ENCODE results near the gene ZFP36L2. TPM values are rescaled to one million over a fixed set of nuclear protein-coding genes. Genes with fewer than 3 reads are reported as not detected.
A peak's percentile ranks its signal among the peaks of the same experiment; 100 is the strongest.

The ZFP36L2 gene
- total and polyA plus RNA-seq, 2 experiments from 2014 or later = 37.9 to 38.4 TPM

DNA sequence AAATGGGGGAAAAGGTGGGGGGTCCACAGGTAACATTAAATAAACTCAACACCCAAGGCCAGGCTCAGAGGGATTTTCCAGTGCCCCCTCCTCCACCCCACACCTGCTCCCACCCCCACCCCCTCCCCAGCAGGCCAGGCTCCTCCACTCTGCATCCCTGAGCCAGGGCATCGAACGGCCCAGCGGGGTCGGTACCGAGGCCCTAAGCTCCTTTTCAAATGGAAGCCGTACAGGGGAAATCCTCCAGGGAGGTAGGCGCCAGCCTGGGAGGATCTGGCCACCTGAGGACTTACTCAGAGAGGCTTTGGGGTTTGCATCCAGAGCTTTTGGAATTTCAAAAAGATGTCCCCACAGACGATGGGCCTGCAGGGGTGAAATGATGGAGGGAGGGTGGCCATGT, 46.5 kb downstream of the ZFP36L2 start:
- Histone ChIP-seq H4K20me1 (replicated peaks; ENCODE audit: insufficient read depth) (no peaks in the 10 kb centered on the region), H3F3A (replicated peaks; ENCODE audit: low read depth) (peaks cover 9% of the 10 kb centered on the region; the same call in 1 of the 2 replicates), H3K4me1 (ENCODE audit: insufficient read depth) (peaks cover 31% of the 10 kb centered on the region), H3K4me3 (no peak overlapping the region), H3K36me3 (ENCODE audit: insufficient read depth) (0 out of 2 replicates have a peak, but pooled peaks cover 3% of the 10 kb centered on the region), H3K27ac (ENCODE audit: low read depth) (peak overlapping the region; percentile 93), H2AFZ (peak overlapping the region; percentile 63; the same call in 1 of the 2 replicates), H3K79me2 (replicated peaks; ENCODE audit: insufficient read depth) (no peaks in the 10 kb centered on the region), H3K9me2 (ENCODE audit: insufficient read depth) (0 out of 2 replicates have a peak, but pooled peaks cover 5% of the 10 kb centered on the region), H3K4me2 (peak overlapping the region; percentile 63; the same call in 1 of the 2 replicates), H3K27me3 (ENCODE audit: insufficient read depth) (no peaks in the 10 kb centered on the region)
- TF ChIP-seq, protein P1, sequence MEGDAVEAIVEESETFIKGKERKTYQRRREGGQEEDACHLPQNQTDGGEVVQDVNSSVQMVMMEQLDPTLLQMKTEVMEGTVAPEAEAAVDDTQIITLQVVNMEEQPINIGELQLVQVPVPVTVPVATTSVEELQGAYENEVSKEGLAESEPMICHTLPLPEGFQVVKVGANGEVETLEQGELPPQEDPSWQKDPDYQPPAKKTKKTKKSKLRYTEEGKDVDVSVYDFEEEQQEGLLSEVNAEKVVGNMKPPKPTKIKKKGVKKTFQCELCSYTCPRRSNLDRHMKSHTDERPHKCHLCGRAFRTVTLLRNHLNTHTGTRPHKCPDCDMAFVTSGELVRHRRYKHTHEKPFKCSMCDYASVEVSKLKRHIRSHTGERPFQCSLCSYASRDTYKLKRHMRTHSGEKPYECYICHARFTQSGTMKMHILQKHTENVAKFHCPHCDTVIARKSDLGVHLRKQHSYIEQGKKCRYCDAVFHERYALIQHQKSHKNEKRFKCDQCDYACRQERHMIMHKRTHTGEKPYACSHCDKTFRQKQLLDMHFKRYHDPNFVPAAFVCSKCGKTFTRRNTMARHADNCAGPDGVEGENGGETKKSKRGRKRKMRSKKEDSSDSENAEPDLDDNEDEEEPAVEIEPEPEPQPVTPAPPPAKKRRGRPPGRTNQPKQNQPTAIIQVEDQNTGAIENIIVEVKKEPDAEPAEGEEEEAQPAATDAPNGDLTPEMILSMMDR (conservative IDR thresholded peaks at IDR 0.05; ENCODE audit: low read depth in 2 of 2) = no peak
- TF ChIP-seq, protein P2, sequence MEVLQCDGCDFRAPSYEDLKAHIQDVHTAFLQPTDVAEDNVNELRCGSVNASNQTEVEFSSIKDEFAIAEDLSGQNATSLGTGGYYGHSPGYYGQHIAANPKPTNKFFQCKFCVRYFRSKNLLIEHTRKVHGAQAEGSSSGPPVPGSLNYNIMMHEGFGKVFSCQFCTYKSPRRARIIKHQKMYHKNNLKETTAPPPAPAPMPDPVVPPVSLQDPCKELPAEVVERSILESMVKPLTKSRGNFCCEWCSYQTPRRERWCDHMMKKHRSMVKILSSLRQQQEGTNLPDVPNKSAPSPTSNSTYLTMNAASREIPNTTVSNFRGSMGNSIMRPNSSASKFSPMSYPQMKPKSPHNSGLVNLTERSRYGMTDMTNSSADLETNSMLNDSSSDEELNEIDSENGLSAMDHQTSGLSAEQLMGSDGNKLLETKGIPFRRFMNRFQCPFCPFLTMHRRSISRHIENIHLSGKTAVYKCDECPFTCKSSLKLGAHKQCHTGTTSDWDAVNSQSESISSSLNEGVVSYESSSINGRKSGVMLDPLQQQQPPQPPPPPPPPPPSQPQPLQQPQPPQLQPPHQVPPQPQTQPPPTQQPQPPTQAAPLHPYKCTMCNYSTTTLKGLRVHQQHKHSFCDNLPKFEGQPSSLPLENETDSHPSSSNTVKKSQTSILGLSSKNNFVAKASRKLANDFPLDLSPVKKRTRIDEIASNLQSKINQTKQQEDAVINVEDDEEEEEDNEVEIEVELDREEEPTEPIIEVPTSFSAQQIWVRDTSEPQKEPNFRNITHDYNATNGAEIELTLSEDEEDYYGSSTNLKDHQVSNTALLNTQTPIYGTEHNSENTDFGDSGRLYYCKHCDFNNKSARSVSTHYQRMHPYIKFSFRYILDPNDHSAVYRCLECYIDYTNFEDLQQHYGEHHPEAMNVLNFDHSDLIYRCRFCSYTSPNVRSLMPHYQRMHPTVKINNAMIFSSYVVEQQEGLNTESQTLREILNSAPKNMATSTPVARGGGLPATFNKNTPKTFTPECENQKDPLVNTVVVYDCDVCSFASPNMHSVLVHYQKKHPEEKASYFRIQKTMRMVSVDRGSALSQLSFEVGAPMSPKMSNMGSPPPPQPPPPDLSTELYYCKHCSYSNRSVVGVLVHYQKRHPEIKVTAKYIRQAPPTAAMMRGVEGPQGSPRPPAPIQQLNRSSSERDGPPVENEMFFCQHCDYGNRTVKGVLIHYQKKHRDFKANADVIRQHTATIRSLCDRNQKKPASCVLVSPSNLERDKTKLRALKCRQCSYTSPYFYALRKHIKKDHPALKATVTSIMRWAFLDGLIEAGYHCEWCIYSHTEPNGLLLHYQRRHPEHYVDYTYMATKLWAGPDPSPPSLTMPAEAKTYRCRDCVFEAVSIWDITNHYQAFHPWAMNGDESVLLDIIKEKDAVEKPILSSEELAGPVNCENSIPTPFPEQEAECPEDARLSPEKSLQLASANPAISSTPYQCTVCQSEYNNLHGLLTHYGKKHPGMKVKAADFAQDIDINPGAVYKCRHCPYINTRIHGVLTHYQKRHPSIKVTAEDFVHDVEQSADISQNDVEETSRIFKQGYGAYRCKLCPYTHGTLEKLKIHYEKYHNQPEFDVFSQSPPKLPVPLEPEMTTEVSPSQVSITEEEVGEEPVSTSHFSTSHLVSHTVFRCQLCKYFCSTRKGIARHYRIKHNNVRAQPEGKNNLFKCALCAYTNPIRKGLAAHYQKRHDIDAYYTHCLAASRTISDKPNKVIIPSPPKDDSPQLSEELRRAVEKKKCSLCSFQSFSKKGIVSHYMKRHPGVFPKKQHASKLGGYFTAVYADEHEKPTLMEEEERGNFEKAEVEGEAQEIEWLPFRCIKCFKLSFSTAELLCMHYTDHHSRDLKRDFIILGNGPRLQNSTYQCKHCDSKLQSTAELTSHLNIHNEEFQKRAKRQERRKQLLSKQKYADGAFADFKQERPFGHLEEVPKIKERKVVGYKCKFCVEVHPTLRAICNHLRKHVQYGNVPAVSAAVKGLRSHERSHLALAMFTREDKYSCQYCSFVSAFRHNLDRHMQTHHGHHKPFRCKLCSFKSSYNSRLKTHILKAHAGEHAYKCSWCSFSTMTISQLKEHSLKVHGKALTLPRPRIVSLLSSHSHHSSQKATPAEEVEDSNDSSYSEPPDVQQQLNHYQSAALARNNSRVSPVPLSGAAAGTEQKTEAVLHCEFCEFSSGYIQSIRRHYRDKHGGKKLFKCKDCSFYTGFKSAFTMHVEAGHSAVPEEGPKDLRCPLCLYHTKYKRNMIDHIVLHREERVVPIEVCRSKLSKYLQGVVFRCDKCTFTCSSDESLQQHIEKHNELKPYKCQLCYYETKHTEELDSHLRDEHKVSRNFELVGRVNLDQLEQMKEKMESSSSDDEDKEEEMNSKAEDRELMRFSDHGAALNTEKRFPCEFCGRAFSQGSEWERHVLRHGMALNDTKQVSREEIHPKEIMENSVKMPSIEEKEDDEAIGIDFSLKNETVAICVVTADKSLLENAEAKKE (CRISPR knock-in tag; IDR thresholded peaks at IDR 0.05) = peak; percentile 40; the same call in 1 of the 2 replicates
- TF ChIP-seq, protein P3, sequence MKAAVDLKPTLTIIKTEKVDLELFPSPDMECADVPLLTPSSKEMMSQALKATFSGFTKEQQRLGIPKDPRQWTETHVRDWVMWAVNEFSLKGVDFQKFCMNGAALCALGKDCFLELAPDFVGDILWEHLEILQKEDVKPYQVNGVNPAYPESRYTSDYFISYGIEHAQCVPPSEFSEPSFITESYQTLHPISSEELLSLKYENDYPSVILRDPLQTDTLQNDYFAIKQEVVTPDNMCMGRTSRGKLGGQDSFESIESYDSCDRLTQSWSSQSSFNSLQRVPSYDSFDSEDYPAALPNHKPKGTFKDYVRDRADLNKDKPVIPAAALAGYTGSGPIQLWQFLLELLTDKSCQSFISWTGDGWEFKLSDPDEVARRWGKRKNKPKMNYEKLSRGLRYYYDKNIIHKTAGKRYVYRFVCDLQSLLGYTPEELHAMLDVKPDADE (IDR thresholded peaks at IDR 0.05) = no peak
- TF ChIP-seq EZH2phosphoT487 (IDR thresholded peaks at IDR 0.05; ENCODE audit: unreplicated experiment) (no peak), ZNF114 (CRISPR knock-in tag; IDR thresholded peaks at IDR 0.05) (no peak), POLR2AphosphoS5 (IDR thresholded peaks at IDR 0.05; ENCODE audit: low read depth) (no peak), NANOG (IDR thresholded peaks at IDR 0.05; ENCODE audit: borderline replicate concordance) (no peak)
- H3K36me3 Mint-ChIP-seq (ENCODE audit: low read depth) = peaks cover 11% of the 10 kb centered on the region
- H3K27me3 Mint-ChIP-seq (ENCODE audit: insufficient read depth, low read depth, poor library complexity) = peaks cover 19% of the 10 kb centered on the region
- peaks cover 51% of the 10 kb centered on the region for H3K4me1 Mint-ChIP-seq
- H3K27ac Mint-ChIP-seq = peak overlapping the region; percentile 96
- ATAC-seq (peak; percentile 86), DNase-seq (ENCODE audit: low spot score) (peak; percentile 66)
- peak overlapping the region; percentile 58; the same call in 1 of the 3 replicates for H3K4me3 Mint-ChIP-seq
- H3K9me3 Mint-ChIP-seq = peaks cover 17% of the 10 kb centered on the region; the same call in 2 of the 3 replicates

Measured in GM23338 (cell line).